GM12891 (cell line): ENCODE data around the gene ABCC1.

Source experiments
- POLR2A ChIP-seq: IDR thresholded peaks from 2 replicates; pipeline ENCODE4 v1.6.1; 2011; ENCODE audit warnings: low read depth, low read length, control low read depth
- POLR2AphosphoS5 ChIP-seq: IDR thresholded peaks from 2 replicates; pipeline ENCODE4 v1.6.1; 2011; ENCODE audit warnings: low read depth, low read length, control low read depth
- POU2F2 ChIP-seq: IDR thresholded peaks from 2 replicates; pipeline ENCODE4 v1.6.1; 2011; ENCODE audit warnings: low read depth, mild to moderate bottlenecking, control low read depth, low read length, moderate library complexity
- TAF1 ChIP-seq: IDR thresholded peaks from 2 replicates; pipeline ENCODE4 v1.6.1; 2011; ENCODE audit warnings: low read depth, low read length, control low read depth

DNA sequence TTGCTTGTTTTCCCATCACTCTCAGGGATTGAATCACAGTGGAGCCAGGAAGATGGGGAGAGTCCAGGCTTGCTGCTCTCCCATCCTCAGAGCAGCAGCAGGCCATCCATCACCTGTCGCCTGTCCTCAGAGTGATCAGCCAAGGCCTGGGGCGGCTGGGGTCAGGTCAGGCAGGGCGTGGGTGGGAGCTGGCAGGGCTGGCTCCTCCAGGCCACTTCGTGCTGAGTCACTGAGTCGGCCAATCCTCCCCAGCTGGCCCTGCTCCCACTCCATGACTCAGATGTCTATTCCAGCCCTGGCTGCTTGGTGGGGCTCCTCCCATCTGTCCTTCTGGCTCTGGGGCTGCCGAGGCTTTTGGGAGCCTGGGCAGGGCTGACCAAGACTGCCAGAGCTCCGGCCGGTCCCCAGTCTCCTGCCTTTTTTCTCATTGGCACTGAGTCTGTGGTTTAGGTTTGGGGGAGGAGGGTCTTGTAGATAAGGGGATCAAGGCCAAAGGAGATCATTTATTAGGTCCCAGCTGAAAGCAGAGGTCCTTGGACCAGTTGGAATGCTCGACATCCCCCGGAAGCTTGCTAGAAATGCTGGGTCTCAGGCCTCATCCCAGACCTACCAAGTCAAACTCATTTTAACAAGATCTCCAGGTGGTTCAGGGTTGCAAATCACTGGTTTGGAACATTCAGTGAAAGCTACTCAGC lies 72.7 kb downstream of the ABCC1 start:
- TF ChIP-seq TAF1 (no peak), POU2F2 (no peak), POLR2A (no peak), POLR2AphosphoS5 (no peak)
